Measurements from ENCODE around the gene SORL1.

- no peak for TF ChIP-seq EGR1 (IDR thresholded peaks at IDR 0.05)
- no peak for TF ChIP-seq TEAD4 (IDR thresholded peaks at IDR 0.05)
- peak; percentile 11; the same call in 1 of the 2 replicates for TF ChIP-seq CEBPB (IDR thresholded peaks at IDR 0.05)
- no peak for TF ChIP-seq EP300 (IDR thresholded peaks at IDR 0.05; ENCODE audit: borderline replicate concordance)
- TF ChIP-seq, protein P1, sequence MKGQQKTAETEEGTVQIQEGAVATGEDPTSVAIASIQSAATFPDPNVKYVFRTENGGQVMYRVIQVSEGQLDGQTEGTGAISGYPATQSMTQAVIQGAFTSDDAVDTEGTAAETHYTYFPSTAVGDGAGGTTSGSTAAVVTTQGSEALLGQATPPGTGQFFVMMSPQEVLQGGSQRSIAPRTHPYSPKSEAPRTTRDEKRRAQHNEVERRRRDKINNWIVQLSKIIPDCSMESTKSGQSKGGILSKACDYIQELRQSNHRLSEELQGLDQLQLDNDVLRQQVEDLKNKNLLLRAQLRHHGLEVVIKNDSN (IDR thresholded peaks at IDR 0.05), result no peak
- no peak for TF ChIP-seq CREB1 (IDR thresholded peaks at IDR 0.05; ENCODE audit: low read depth)
- TF ChIP-seq NFIC (IDR thresholded peaks at IDR 0.05), result no peak
- no peak for TF ChIP-seq TCF12 (IDR thresholded peaks at IDR 0.05; ENCODE audit: low read depth)
Observed at GRCh38 chr11:121636081-121636799, 184.1 kb downstream of the SORL1 start.
